Subcutaneous preadipocyte (primary cell): ENCODE data around the gene METTL8. TPM values are rescaled to one million over a fixed set of nuclear protein-coding genes. Genes with fewer than 3 reads are reported as not detected.

Experiments used
- total RNA-seq: library from RNA; depleted of rRNA; stranded (reverse); fragments of >200 nt; gene quantifications from 2 replicates; pipeline ENCODE4 v1.2.3, GENCODE V29; 2012

METTL8 gene
- 26.5 and 28.0 TPM in 2 replicates for total RNA-seq

GRCh38 chr2:171433763-171434012 lies at the start of gene METTL8:
Gene METTL8, minus strand, starts transcription at chr2:171433990. Its CDS starts 41,805 bp downstream, at chr2:171392185.

GRCh38 chr2:171434013-171434989 lies 511 bp upstream of the METTL8 start, which contains the start of gene DCAF17:
Gene DCAF17, plus strand, starts transcription at chr2:171434226. Its CDS starts 352 bp downstream, at chr2:171434578.

Other genes with a start within 250 kb of the METTL8 start
- gene DCAF17, start 236 bp upstream of the METTL8 start, total RNA-seq = 21.3 and 24.6 TPM in 2 replicates
- 100 and 131 TPM in 2 replicates for gene CYBRD1, start 88.5 kb upstream of the METTL8 start, total RNA-seq